SK-N-SH (cell line): ENCODE data around the gene PUDP. TPM values are rescaled to one million over a fixed set of nuclear protein-coding genes. Genes with fewer than 3 reads are reported as not detected.

Source experiments
- CTCF ChIA-PET: fragments of 300-600, 350-600 bp; formaldehyde crosslinking; extraction: SDS; loops from one replicate; lab custom pipeline; 2021; lab: Yijun Ruan, JAX
- POLR2A ChIA-PET: fragments of 350-600 bp; sonication (Branson Sonifier 250); formaldehyde crosslinking; extraction: SDS; loops from one replicate; lab custom pipeline; 2020; ENCODE audit warnings: antibody characterized with exemption, inconsistent platforms; lab: Yijun Ruan, JAX
- DNase-seq: peaks from one replicate; pipeline ENCODE4 v3.0.0; 2012
- H2AFZ ChIP-seq: fragments of 200-600 bp; sonication (generic); 2 replicates; pipeline ENCODE4 v1.8.1; 2016; ENCODE audit warnings: antibody characterized with exemption, mild to moderate bottlenecking, low read depth
- H3F3A ChIP-seq: fragments of 200-600 bp; sonication (generic); replicated peaks from 2 replicates; pipeline ENCODE3; 2016; ENCODE audit warnings: antibody characterized with exemption, mild to moderate bottlenecking; ENCODE audit not compliant: insufficient read depth
- H3K27ac ChIP-seq, 2 experiments: fragments of 200-500 bp in 1 of 2; fragments of 200-600 bp in 1 of 2; sonication (Bioruptor generic) in 1 of 2; sonication (generic), shearing (Covaris generic) in 1 of 2; 2 replicates each; pipeline versions ENCODE4 v1.5.1 to v1.6.1; 2014 to 2016; ENCODE audit warnings: low read depth in 2 of 2, inconsistent platforms in 1 of 2, low read length in 1 of 2, mild to moderate bottlenecking in 1 of 2, mixed read lengths in 1 of 2
- H3K27me3 ChIP-seq: fragments of 200-600 bp; sonication (generic), shearing (Covaris generic); 2 replicates; pipeline ENCODE4 v1.6.1; 2016; ENCODE audit warnings: mixed run types; ENCODE audit not compliant: insufficient read depth
- H3K36me3 ChIP-seq, 2 experiments: fragments of 200-500 bp in 1 of 2; fragments of 200-600 bp in 1 of 2; sonication (Bioruptor generic) in 1 of 2; sonication (generic) in 1 of 2; replicated peaks in 1 of 2; 2 replicates each; pipeline versions ENCODE3 to v1.5.1; 2014 to 2016; ENCODE audit warnings: low read length in 1 of 2, mild to moderate bottlenecking in 1 of 2; ENCODE audit not compliant: insufficient read depth in 2 of 2, control insufficient read depth in 1 of 2
- H3K4me1 ChIP-seq, 2 experiments: fragments of 200-500 bp in 1 of 2; fragments of 200-600 bp in 1 of 2; sonication (Bioruptor generic) in 1 of 2; sonication (generic), shearing (Covaris generic) in 1 of 2; 2 replicates each; pipeline versions ENCODE4 v1.5.1 to v1.6.1; 2014 to 2016; ENCODE audit warnings: low read depth in 1 of 2, low read length in 1 of 2, mixed run types in 1 of 2; ENCODE audit not compliant: insufficient read depth in 2 of 2, control insufficient read depth in 1 of 2
- H3K4me2 ChIP-seq: fragments of 200-600 bp; sonication (generic), shearing (Covaris generic); 2 replicates; pipeline ENCODE4 v1.6.1; 2017; ENCODE audit warnings: mixed run types
- H3K4me3 ChIP-seq, 2 experiments: fragments of 200-500 bp in 1 of 2; fragments of 200-600 bp in 1 of 2; sonication (Bioruptor generic) in 1 of 2; sonication (generic), shearing (Covaris generic) in 1 of 2; 2 replicates each; pipeline versions ENCODE4 v1.5.1 to v1.8.1; 2014 to 2016; ENCODE audit warnings: low read depth in 2 of 2, inconsistent platforms in 1 of 2, low read length in 1 of 2, mild to moderate bottlenecking in 1 of 2, mixed read lengths in 1 of 2, moderate library complexity in 1 of 2
- H3K79me2 ChIP-seq: fragments of 200-600 bp; sonication (generic); 2 replicates; pipeline ENCODE4 v1.8.1; 2017; ENCODE audit warnings: mild to moderate bottlenecking; ENCODE audit not compliant: insufficient read depth
- H3K9ac ChIP-seq: fragments of 200-600 bp; sonication (generic); 2 replicates; pipeline ENCODE4 v1.6.1; 2017; ENCODE audit warnings: mixed run types
- H3K9me2 ChIP-seq: fragments of 200-600 bp; sonication (generic); 2 replicates; pipeline ENCODE4 v1.6.1; 2017; ENCODE audit warnings: mixed run types
- H3K9me3 ChIP-seq: fragments of 200-600 bp; sonication (generic); 2 replicates; pipeline ENCODE4 v1.6.1; 2017; ENCODE audit warnings: mixed run types, mild to moderate bottlenecking, moderate library complexity
- H4K20me1 ChIP-seq: fragments of 200-600 bp; sonication (generic); 2 replicates; pipeline ENCODE4 v1.6.1; 2017; ENCODE audit warnings: mild to moderate bottlenecking, mixed run types; ENCODE audit not compliant: insufficient read depth
- CHD2 ChIP-seq: fragments of 150-350 bp; IDR thresholded peaks from 2 replicates; pipeline ENCODE4 v1.6.1; 2018; ENCODE audit warnings: low read length; ENCODE audit not compliant: partially characterized antibody
- EP300 ChIP-seq, 2 experiments: IDR thresholded peaks; 2 replicates each; pipeline versions ENCODE4 v1.4.0 to v1.6.1; 2012; ENCODE audit warnings: borderline replicate concordance in 1 of 2, low read depth in 1 of 2, low read length in 1 of 2
- EZH2phosphoT487 ChIP-seq: fragments of 200-600 bp; sonication (generic); IDR thresholded peaks from 2 replicates; pipeline ENCODE4 v1.6.1; 2017; ENCODE audit warnings: low read depth, mixed run types, mild to moderate bottlenecking, antibody characterized with exemption, moderate library complexity, borderline replicate concordance
- FOSL2 ChIP-seq: IDR thresholded peaks from 2 replicates; pipeline ENCODE4 v1.4.0; 2012; ENCODE audit warnings: low read depth, mild to moderate bottlenecking, moderate library complexity, borderline replicate concordance
- IRF3 ChIP-seq: fragments of 150-350 bp; IDR thresholded peaks from 2 replicates; pipeline ENCODE4 v1.6.1; 2016; ENCODE audit warnings: mild to moderate bottlenecking, low read depth, low read length
- MEF2A ChIP-seq: IDR thresholded peaks from 2 replicates; pipeline ENCODE4 v1.4.0; 2012; ENCODE audit warnings: low read depth, borderline replicate concordance
- MXI1 ChIP-seq: IDR thresholded peaks from 2 replicates; pipeline ENCODE4 v1.6.1; 2012; ENCODE audit warnings: mild to moderate bottlenecking, low read depth, low read length, improper control_type of control experiment
- POLR2AphosphoS5 ChIP-seq: IDR thresholded peaks from 2 replicates; pipeline ENCODE4 v1.6.1; 2012; ENCODE audit warnings: low read depth, low read length
- RAD21 ChIP-seq: IDR thresholded peaks from 2 replicates; pipeline ENCODE4 v1.6.1; 2012; ENCODE audit warnings: mild to moderate bottlenecking, low read length
- RXRA ChIP-seq: IDR thresholded peaks from 2 replicates; pipeline ENCODE4 v1.4.0; 2012; ENCODE audit warnings: low read depth, mild to moderate bottlenecking, borderline replicate concordance
- SIN3A ChIP-seq: IDR thresholded peaks from 2 replicates; pipeline ENCODE4 v1.6.1; 2012; ENCODE audit warnings: low read depth, mild to moderate bottlenecking, low read length, moderate library complexity, borderline replicate concordance
- SMC3 ChIP-seq: IDR thresholded peaks from 2 replicates; pipeline ENCODE4 v1.6.1; 2012; ENCODE audit warnings: low read depth, low read length, improper control_type of control experiment
- TCF12 ChIP-seq: IDR thresholded peaks from 2 replicates; pipeline ENCODE4 v1.4.0; 2012
- TEAD4 ChIP-seq: IDR thresholded peaks from 2 replicates; pipeline ENCODE4 v1.4.0; 2012; ENCODE audit warnings: mild to moderate bottlenecking, borderline replicate concordance; ENCODE audit not compliant: insufficient read depth
- YY1 ChIP-seq: IDR thresholded peaks from 2 replicates; pipeline ENCODE4 v1.4.0; 2012; ENCODE audit warnings: low read depth, mild to moderate bottlenecking
- WGBS: methylation state at CpG from one replicate; pipeline ENCODE4 v1.1.6; 2017; ENCODE audit warnings: low lambda C conversion rate; 5-methylcytosine and 5-hydroxymethylcytosine counted together
- polyA plus RNA-seq, 3 experiments: library from polyadenylated mRNA; depleted of rRNA; stranded (reverse); fragments of >200 nt; gene quantifications; 2 replicates each; pipeline ENCODE4 v1.2.3, GENCODE V29; 2012
- TF ChIP-seq, protein P1 (sequence below): fragments of 150-350 bp; IDR thresholded peaks from 2 replicates; pipeline ENCODE4 v1.6.1; 2017; ENCODE audit warnings: antibody characterized with exemption, low read length, low read depth, borderline replicate concordance
- TF ChIP-seq, protein P2 (sequence below): IDR thresholded peaks from 2 replicates; pipeline ENCODE4 v1.4.0; 2012; ENCODE audit warnings: low read depth, borderline replicate concordance
- TF ChIP-seq, protein P3 (sequence below): IDR thresholded peaks from 2 replicates; pipeline ENCODE4 v1.4.0; 2012; ENCODE audit warnings: low read depth, borderline replicate concordance
- TF ChIP-seq, protein P4 (sequence below): IDR thresholded peaks from 2 replicates; pipeline ENCODE4 v1.6.1; 2012; ENCODE audit warnings: mild to moderate bottlenecking, low read depth, low read length, moderate library complexity

The PUDP gene
- polyA plus RNA-seq, 1 of the 3 experiments (the other 2 are of a cell fraction), result 23.0 TPM

DNA sequence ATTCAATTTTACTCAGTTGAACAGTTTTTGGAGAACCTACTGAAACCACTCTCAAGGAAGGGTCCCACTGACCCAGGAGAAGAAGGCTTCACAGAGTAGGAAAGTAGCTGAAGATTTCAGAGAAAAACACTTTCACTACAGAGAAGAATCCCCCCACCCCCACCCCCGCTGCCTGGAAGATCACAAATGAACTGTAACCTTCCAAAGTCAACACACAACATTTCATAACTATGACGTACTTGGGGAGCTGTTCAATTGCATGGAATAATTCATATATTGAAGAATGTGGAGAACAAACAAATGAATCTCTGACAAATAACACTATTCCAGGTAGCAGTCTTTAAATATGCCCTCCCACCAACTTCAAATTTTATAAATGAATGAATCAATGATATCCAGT is 86.5 kb downstream of the PUDP start:
- TF ChIP-seq TCF12, result no peak
- no peak for TF ChIP-seq RXRA
- no peak for TF ChIP-seq CHD2
- TF ChIP-seq, protein P1, sequence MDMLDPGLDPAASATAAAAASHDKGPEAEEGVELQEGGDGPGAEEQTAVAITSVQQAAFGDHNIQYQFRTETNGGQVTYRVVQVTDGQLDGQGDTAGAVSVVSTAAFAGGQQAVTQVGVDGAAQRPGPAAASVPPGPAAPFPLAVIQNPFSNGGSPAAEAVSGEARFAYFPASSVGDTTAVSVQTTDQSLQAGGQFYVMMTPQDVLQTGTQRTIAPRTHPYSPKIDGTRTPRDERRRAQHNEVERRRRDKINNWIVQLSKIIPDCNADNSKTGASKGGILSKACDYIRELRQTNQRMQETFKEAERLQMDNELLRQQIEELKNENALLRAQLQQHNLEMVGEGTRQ, result no peak
- no peak for TF ChIP-seq EZH2phosphoT487
- no peak for TF ChIP-seq IRF3
- TF ChIP-seq MXI1, result no peak
- no peak for TF ChIP-seq YY1
- no peak for TF ChIP-seq TEAD4
- TF ChIP-seq SIN3A, result no peak
- no peak for TF ChIP-seq FOSL2
- TF ChIP-seq, protein P2, sequence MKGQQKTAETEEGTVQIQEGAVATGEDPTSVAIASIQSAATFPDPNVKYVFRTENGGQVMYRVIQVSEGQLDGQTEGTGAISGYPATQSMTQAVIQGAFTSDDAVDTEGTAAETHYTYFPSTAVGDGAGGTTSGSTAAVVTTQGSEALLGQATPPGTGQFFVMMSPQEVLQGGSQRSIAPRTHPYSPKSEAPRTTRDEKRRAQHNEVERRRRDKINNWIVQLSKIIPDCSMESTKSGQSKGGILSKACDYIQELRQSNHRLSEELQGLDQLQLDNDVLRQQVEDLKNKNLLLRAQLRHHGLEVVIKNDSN, result no peak
- TF ChIP-seq RAD21, result no peak
- no peak for TF ChIP-seq EP300 (IDR thresholded peaks at IDR 0.05; ENCODE audit: borderline replicate concordance in 1 of 2, low read depth in 1 of 2, low read length in 1 of 2)
- TF ChIP-seq MEF2A, result no peak
- TF ChIP-seq, protein P3, sequence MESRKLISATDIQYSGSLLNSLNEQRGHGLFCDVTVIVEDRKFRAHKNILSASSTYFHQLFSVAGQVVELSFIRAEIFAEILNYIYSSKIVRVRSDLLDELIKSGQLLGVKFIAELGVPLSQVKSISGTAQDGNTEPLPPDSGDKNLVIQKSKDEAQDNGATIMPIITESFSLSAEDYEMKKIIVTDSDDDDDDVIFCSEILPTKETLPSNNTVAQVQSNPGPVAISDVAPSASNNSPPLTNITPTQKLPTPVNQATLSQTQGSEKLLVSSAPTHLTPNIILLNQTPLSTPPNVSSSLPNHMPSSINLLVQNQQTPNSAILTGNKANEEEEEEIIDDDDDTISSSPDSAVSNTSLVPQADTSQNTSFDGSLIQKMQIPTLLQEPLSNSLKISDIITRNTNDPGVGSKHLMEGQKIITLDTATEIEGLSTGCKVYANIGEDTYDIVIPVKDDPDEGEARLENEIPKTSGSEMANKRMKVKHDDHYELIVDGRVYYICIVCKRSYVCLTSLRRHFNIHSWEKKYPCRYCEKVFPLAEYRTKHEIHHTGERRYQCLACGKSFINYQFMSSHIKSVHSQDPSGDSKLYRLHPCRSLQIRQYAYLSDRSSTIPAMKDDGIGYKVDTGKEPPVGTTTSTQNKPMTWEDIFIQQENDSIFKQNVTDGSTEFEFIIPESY, result no peak
- TF ChIP-seq SMC3, result no peak
- TF ChIP-seq, protein P4, sequence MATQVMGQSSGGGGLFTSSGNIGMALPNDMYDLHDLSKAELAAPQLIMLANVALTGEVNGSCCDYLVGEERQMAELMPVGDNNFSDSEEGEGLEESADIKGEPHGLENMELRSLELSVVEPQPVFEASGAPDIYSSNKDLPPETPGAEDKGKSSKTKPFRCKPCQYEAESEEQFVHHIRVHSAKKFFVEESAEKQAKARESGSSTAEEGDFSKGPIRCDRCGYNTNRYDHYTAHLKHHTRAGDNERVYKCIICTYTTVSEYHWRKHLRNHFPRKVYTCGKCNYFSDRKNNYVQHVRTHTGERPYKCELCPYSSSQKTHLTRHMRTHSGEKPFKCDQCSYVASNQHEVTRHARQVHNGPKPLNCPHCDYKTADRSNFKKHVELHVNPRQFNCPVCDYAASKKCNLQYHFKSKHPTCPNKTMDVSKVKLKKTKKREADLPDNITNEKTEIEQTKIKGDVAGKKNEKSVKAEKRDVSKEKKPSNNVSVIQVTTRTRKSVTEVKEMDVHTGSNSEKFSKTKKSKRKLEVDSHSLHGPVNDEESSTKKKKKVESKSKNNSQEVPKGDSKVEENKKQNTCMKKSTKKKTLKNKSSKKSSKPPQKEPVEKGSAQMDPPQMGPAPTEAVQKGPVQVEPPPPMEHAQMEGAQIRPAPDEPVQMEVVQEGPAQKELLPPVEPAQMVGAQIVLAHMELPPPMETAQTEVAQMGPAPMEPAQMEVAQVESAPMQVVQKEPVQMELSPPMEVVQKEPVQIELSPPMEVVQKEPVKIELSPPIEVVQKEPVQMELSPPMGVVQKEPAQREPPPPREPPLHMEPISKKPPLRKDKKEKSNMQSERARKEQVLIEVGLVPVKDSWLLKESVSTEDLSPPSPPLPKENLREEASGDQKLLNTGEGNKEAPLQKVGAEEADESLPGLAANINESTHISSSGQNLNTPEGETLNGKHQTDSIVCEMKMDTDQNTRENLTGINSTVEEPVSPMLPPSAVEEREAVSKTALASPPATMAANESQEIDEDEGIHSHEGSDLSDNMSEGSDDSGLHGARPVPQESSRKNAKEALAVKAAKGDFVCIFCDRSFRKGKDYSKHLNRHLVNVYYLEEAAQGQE, result no peak
- TF ChIP-seq POLR2AphosphoS5, result no peak
- Histone ChIP-seq H3K9me3 (no peaks in the 10 kb centered on the region), H3K27ac (no peak overlapping the region), H3K9ac (no peak overlapping the region), H4K20me1 (no peaks in the 10 kb centered on the region; the same call in 1 of the 2 replicates), H3F3A (no peaks in the 10 kb centered on the region), H3K4me3 (no peak overlapping the region), H3K9me2 (no peaks in the 10 kb centered on the region), H3K27me3 (no peaks in the 10 kb centered on the region), H3K79me2 (no peaks in the 10 kb centered on the region; the same call in 1 of the 2 replicates), H3K4me2 (no peak overlapping the region), H3K36me3 (peaks cover 2 to 12% of the 10 kb centered on the region in 2 experiments), H2AFZ (no peak overlapping the region), H3K4me1 (no peaks in the 10 kb centered on the region; a peak in 1 of 4 replicates)
- DNase-seq, result no peak
- ChIA-PET POLR2A (no interaction called here), CTCF (no interaction called here)
- 94% methylated on average over 2 of the region's 2 CpGs for WGBS
